Aorta (tissue), 5 donors: Measurements from ENCODE around the gene CD300LD. TPM values are rescaled to one million over a fixed set of nuclear protein-coding genes. Genes with fewer than 3 reads are reported as not detected.
A peak's percentile ranks its signal among the peaks of the same experiment; 100 is the strongest.

Source experiments
- ATAC-seq: fragments of 200-7000 bp; cut with Tn5 transposase; one replicate; pipeline ENCODE4 v1.9.1; 2022; ENCODE audit warnings: moderate library complexity; ENCODE audit not compliant: low FRiP score
- DNase-seq, 2 donors: peaks; one replicate each; pipeline ENCODE4 v3.0.0-alpha.2; 2020
- H3K27ac ChIP-seq, 2 donors: one replicate each; pipeline ENCODE4 v1.5.1; 2013; ENCODE audit warnings: low read length in 2 of 2, mild to moderate bottlenecking in 2 of 2, moderate library complexity in 2 of 2, control low read depth in 1 of 2, inconsistent platforms in 1 of 2, low read depth in 1 of 2
- H3K27me3 ChIP-seq, 2 donors: one replicate each; pipeline ENCODE4 v1.6.1; 2013; ENCODE audit warnings: control low read depth in 1 of 2, low read length in 1 of 2, mild to moderate bottlenecking in 1 of 2, moderate library complexity in 1 of 2; ENCODE audit not compliant: insufficient read depth in 2 of 2, control insufficient read depth in 1 of 2
- H3K36me3 ChIP-seq, 2 donors: one replicate each; pipeline ENCODE4 v1.6.1; 2013; ENCODE audit warnings: control low read depth in 1 of 2, low read length in 1 of 2, mild to moderate bottlenecking in 1 of 2; ENCODE audit not compliant: insufficient read depth in 2 of 2, control insufficient read depth in 1 of 2
- H3K4me1 ChIP-seq, 2 donors: one replicate each; pipeline ENCODE4 v1.6.1; 2013; ENCODE audit warnings: low read length in 2 of 2, control low read depth in 1 of 2, mild to moderate bottlenecking in 1 of 2, moderate library complexity in 1 of 2; ENCODE audit not compliant: insufficient read depth in 2 of 2, control insufficient read depth in 1 of 2
- H3K4me3 ChIP-seq, 2 donors: one replicate each; pipeline ENCODE4 v1.5.1; 2013; ENCODE audit warnings: low read length in 2 of 2, control low read depth in 1 of 2, mild to moderate bottlenecking in 1 of 2
- H3K9me3 ChIP-seq: one replicate; pipeline ENCODE4 v1.6.1; 2013; ENCODE audit warnings: mild to moderate bottlenecking, low read length; ENCODE audit not compliant: control insufficient read depth
- WGBS, 2 donors: extraction: QIAGEN DNeasy Blood & Tissue Kit; methylation state at CpG; one replicate each; pipeline ENCODE4 v1.1.7; 2013; 5-methylcytosine and 5-hydroxymethylcytosine counted together
- intact Hi-C, 2 donors: fragments of 100-400 bp; cut with DNase I; formaldehyde crosslinking; loops; one replicate each; pipeline versions ENCODE4 v1.14.2 to v1.15.0; 2022
- polyA plus RNA-seq, 2 donors: library from polyadenylated mRNA; stranded (reverse); fragments of 200-250 nt; gene quantifications; one replicate each; pipeline ENCODE4 v1.2.3, GENCODE V29; 2013
- total RNA-seq, 2 donors: library from RNA; stranded (reverse); fragmentation: NEBNext Ultra II Directional; extraction: Animal tissue kit (Norgen Biotek cat#: 25700); gene quantifications; one replicate each; pipeline ENCODE4 v1.2.1, GENCODE V29; 2021
- donor health status: healthy with polysubstance abuse.
- donor health status: Bipolar disorder and iron deficiency.
- donor health status: DM: no; HTN: no; CAD: no.
- donor health status: DM: no; HTN: no; CAD: no.
- donor health status: DM: yes; HTN: yes; CAD: no.

The CD300LD gene
- total and polyA plus RNA-seq, 4 donors, result 0.75 TPM; not detected in 3

- Histone ChIP-seq H3K27ac (no peak overlapping the region), H3K36me3 (no peaks in the 10 kb centered on the region), H3K9me3 (peaks cover 1% of the 10 kb centered on the region), H3K27me3 (peaks cover 0 to 2% of the 10 kb centered on the region in 2 donors), H3K4me3 (no peak overlapping the region), H3K4me1 (no peaks in the 10 kb centered on the region)
- ATAC-seq (no peak), DNase-seq (peak in 1 of 2 donors; percentile 31)
- intact Hi-C loops, result no loop called here
- WGBS, 2 donors, result 87 to 93% methylated on average over 7 of the region's 7 CpGs
These were observed 24.6 kb upstream of the CD300LD start for GRCh38 chr17:74616696-74617095.

- peaks cover 4% of the 10 kb centered on the region for H3K9me3 ChIP-seq
- H3K4me1 ChIP-seq, result no peaks in the 10 kb centered on the region
- H3K4me3 ChIP-seq, result no peak overlapping the region
- DNase-seq (peak in 1 of 2 donors; percentile 44), ATAC-seq (no peak)
- H3K27ac ChIP-seq, result no peak overlapping the region
- H3K36me3 ChIP-seq, result no peaks in the 10 kb centered on the region
- peaks cover 0 to 2% of the 10 kb centered on the region in 2 donors for H3K27me3 ChIP-seq
- 85 to 89% methylated on average over 5 to 6 of the region's 6 CpGs for WGBS, 2 donors
- intact Hi-C loops, result no loop called here
These were observed 20.0 kb upstream of the CD300LD start for GRCh38 chr17:74612046-74612445.

GRCh38 chr17:74610108-74610507 lies 18.0 kb upstream of the CD300LD start:
- no peaks in the 10 kb centered on the region for H3K4me1 ChIP-seq
- no peak for ATAC-seq
- peaks cover 0 to 2% of the 10 kb centered on the region in 2 donors for H3K27me3 ChIP-seq
- intact Hi-C loops, result no loop called here
- no peak for DNase-seq
- H3K36me3 ChIP-seq, result no peaks in the 10 kb centered on the region
- no peak overlapping the region for H3K27ac ChIP-seq
- H3K9me3 ChIP-seq, result peaks cover 4% of the 10 kb centered on the region
- 42 to 63% methylated on average over 2 of the region's 2 CpGs for WGBS, 2 donors
- H3K4me3 ChIP-seq, result no peak overlapping the region

GRCh38 chr17:74608511-74608910 lies 16.4 kb upstream of the CD300LD start:
- WGBS, 2 donors, result 90 to 94% methylated on average over 3 of the region's 3 CpGs

GRCh38 chr17:74607221-74607620 lies 15.1 kb upstream of the CD300LD start:
- no peaks in the 10 kb centered on the region for H3K4me1 ChIP-seq
- no peaks in the 10 kb centered on the region for H3K36me3 ChIP-seq
- peaks cover 3% of the 10 kb centered on the region for H3K9me3 ChIP-seq
- ATAC-seq, result no peak
- intact Hi-C loops, result no loop called here
- no peak overlapping the region for H3K4me3 ChIP-seq
- 57 to 68% methylated on average over 1 of the region's 1 CpG for WGBS, 2 donors
- DNase-seq, result no peak
- no peaks in the 10 kb centered on the region for H3K27me3 ChIP-seq
- H3K27ac ChIP-seq, result no peak overlapping the region

More at GRCh38 chr17:74608511-74608910, 16.4 kb upstream of the CD300LD start:
- Histone ChIP-seq H3K36me3 (no peaks in the 10 kb centered on the region), H3K4me3 (no peak overlapping the region), H3K4me1 (no peaks in the 10 kb centered on the region), H3K27ac (no peak overlapping the region), H3K9me3 (peaks cover 3% of the 10 kb centered on the region), H3K27me3 (no peaks in the 10 kb centered on the region)
- ATAC-seq, result no peak
- DNase-seq, result no peak
- intact Hi-C loops, result no loop called here

- H3K9me3 ChIP-seq, result peaks cover 3% of the 10 kb centered on the region
- H3K36me3 ChIP-seq, result no peaks in the 10 kb centered on the region
- H3K27me3 ChIP-seq, result no peaks in the 10 kb centered on the region
- WGBS, 2 donors, result 82 to 96% methylated on average over 8 of the region's 8 CpGs
- H3K4me3 ChIP-seq, result no peak overlapping the region
- ATAC-seq (no peak), DNase-seq (peak in 1 of 2 donors; percentile 27)
- intact Hi-C loops, result no loop called here
- H3K27ac ChIP-seq, result no peak overlapping the region
- H3K4me1 ChIP-seq, result no peaks in the 10 kb centered on the region
These were observed 14.0 kb upstream of the CD300LD start for GRCh38 chr17:74606050-74606449.

GRCh38 chr17:74605361-74605760 lies 13.3 kb upstream of the CD300LD start:
- no peaks in the 10 kb centered on the region for H3K4me1 ChIP-seq
- peaks cover 3% of the 10 kb centered on the region for H3K9me3 ChIP-seq
- no peaks in the 10 kb centered on the region for H3K36me3 ChIP-seq
- peak; percentile 77 to 83 for DNase-seq
- H3K27me3 ChIP-seq, result no peaks in the 10 kb centered on the region
- no peak overlapping the region for H3K27ac ChIP-seq
- ATAC-seq, result peak; percentile 76
- no peak overlapping the region for H3K4me3 ChIP-seq
- intact Hi-C loops, result no loop called here
- WGBS, 2 donors, result 34 to 41% methylated on average over 10 of the region's 10 CpGs

- intact Hi-C loops, result no loop called here
- ATAC-seq, result peak; percentile 21
- 77% methylated on average over 10 of the region's 10 CpGs for WGBS, 2 donors
- H3K27me3 ChIP-seq, result no peaks in the 10 kb centered on the region
- no peak for DNase-seq
- H3K9me3 ChIP-seq, result peaks cover 3% of the 10 kb centered on the region
- no peaks in the 10 kb centered on the region for H3K4me1 ChIP-seq
- no peak overlapping the region for H3K4me3 ChIP-seq
- no peaks in the 10 kb centered on the region for H3K36me3 ChIP-seq
- H3K27ac ChIP-seq, result no peak overlapping the region
These were observed 12.7 kb upstream of the CD300LD start for GRCh38 chr17:74604761-74605160.

- intact Hi-C loops, result no loop called here
- no peak for ATAC-seq
- Histone ChIP-seq H3K27me3 (no peaks in the 10 kb centered on the region), H3K4me1 (no peaks in the 10 kb centered on the region), H3K9me3 (peaks cover 3% of the 10 kb centered on the region), H3K4me3 (no peak overlapping the region), H3K27ac (no peak overlapping the region), H3K36me3 (no peaks in the 10 kb centered on the region)
- DNase-seq, result no peak
- WGBS, 2 donors, result 81 to 84% methylated on average over 6 of the region's 6 CpGs
These were observed 12.1 kb upstream of the CD300LD start for GRCh38 chr17:74604200-74604599.
